ENCODE data around the gene PROCA1. TPM values are rescaled to one million over a fixed set of nuclear protein-coding genes. Genes with fewer than 3 reads are reported as not detected.
A peak's percentile ranks its signal among the peaks of the same experiment; 100 is the strongest.

Gene PROCA1
- total and polyA plus RNA-seq, 8 donors = 1.9 to 8.3 (median 6.5) TPM

GRCh38 chr17:28743243-28744103 lies 31.8 kb upstream of the PROCA1 start, which contains the start of gene TRAF4:
Gene TRAF4 (plus strand): TSS chr17:28744011. CDS start chr17:28744113, 102 bp downstream.
- intact Hi-C loops (cut with DNase I) = no loop called here
- H3K4me3 ChIP-seq = peak within 1 kb of the TSS; percentile 69 to 73
- peaks cover 0 to 22% of the 10 kb centered on the region in 2 donors for H3K27me3 ChIP-seq
- DNase-seq (peak; percentile 84 to 94 (median 92)), ATAC-seq (peak; percentile 70)
- peaks cover 0 to 12% of the 10 kb centered on the region in 2 donors for H3K36me3 ChIP-seq
- no peaks in the 10 kb centered on the region for H3K9me3 ChIP-seq
- peaks cover 30 to 64% of the 10 kb centered on the region in 2 donors for H3K4me1 ChIP-seq
- no peak for TF ChIP-seq CTCF (IDR thresholded peaks at IDR 0.05)
- peak within 1 kb of the TSS; percentile 89 to 94 for H3K27ac ChIP-seq

- ATAC-seq (no peak), DNase-seq (no peak)
- H3K4me3 ChIP-seq = no peak overlapping the region
- H3K27ac ChIP-seq = peak overlapping the region in 1 of 2 donors; percentile 94
- peaks cover 17 to 46% of the 10 kb centered on the region in 2 donors for H3K4me1 ChIP-seq
- no peaks in the 10 kb centered on the region for H3K9me3 ChIP-seq
- intact Hi-C loops (cut with DNase I) = no loop called here
- peaks cover 0 to 22% of the 10 kb centered on the region in 2 donors for H3K27me3 ChIP-seq
- H3K36me3 ChIP-seq = peaks cover 0 to 4% of the 10 kb centered on the region in 2 donors
- TF ChIP-seq CTCF (IDR thresholded peaks at IDR 0.05) = no peak
Observed at GRCh38 chr17:28741358-28742349, 30.0 kb upstream of the PROCA1 start.

GRCh38 chr17:28740406-28741357 lies 29.0 kb upstream of the PROCA1 start:
- intact Hi-C loops (cut with DNase I) = no loop called here
- no peak overlapping the region for H3K27ac ChIP-seq
- ATAC-seq = no peak
- H3K4me1 ChIP-seq = peaks cover 7 to 36% of the 10 kb centered on the region in 2 donors
- peaks cover 0 to 4% of the 10 kb centered on the region in 2 donors for H3K36me3 ChIP-seq
- DNase-seq = no peak
- no peak for TF ChIP-seq CTCF (IDR thresholded peaks at IDR 0.05)
- H3K4me3 ChIP-seq = no peak overlapping the region
- H3K27me3 ChIP-seq = peaks cover 0 to 16% of the 10 kb centered on the region in 2 donors
- no peaks in the 10 kb centered on the region for H3K9me3 ChIP-seq

- intact Hi-C loops (cut with DNase I) = no loop called here
- Histone ChIP-seq H3K36me3 (peaks cover 0 to 4% of the 10 kb centered on the region in 2 donors), H3K9me3 (no peaks in the 10 kb centered on the region), H3K4me1 (peaks cover 5 to 21% of the 10 kb centered on the region in 2 donors), H3K27me3 (no peaks in the 10 kb centered on the region), H3K27ac (no peak overlapping the region), H3K4me3 (no peak overlapping the region)
- DNase-seq (no peak), ATAC-seq (no peak)
- no peak for TF ChIP-seq CTCF (IDR thresholded peaks at IDR 0.05)
Observed at GRCh38 chr17:28738680-28739384, 27.1 kb upstream of the PROCA1 start.
